Sciatic nerve (tissue), 2 donors: ENCODE measurements around the gene TMEM97. TPM values are rescaled to one million over a fixed set of nuclear protein-coding genes. Genes with fewer than 3 reads are reported as not detected.

Experiments
- ATAC-seq: fragments of 200-7000 bp; cut with Tn5 transposase; one replicate; pipeline ENCODE4 v1.9.1; 2020; ENCODE audit warnings: mild to moderate bottlenecking, moderate library complexity
- DNase-seq: peaks from one replicate; pipeline ENCODE4 v3.0.0-alpha.2; 2020; ENCODE audit warnings: low spot score
- intact Hi-C: fragments of 100-400 bp; cut with DNase I; formaldehyde crosslinking; loops from one replicate; pipeline ENCODE4 v1.14.2; 2022
- total RNA-seq: library from RNA; stranded (reverse); fragmentation: NEBNext Ultra II Directional; extraction: Animal tissue kit (Norgen Biotek cat#: 25700); gene quantifications from one replicate; pipeline ENCODE4 v1.2.1, GENCODE V29; 2021
- donor health status: DM: no; HTN: no; CAD: no.
- donor health status: DM: no; HTN: no; CAD: no.

The TMEM97 gene
- total RNA-seq, 1 donor from 2014 or later, result 21.8 TPM

GRCh38 chr17:28313841-28314240 lies 5.2 kb upstream of the TMEM97 start:
- DNase-seq (no peak), ATAC-seq (no peak)
- intact Hi-C loops, result no loop called here

GRCh38 chr17:28315846-28316705 lies 2.9 kb upstream of the TMEM97 start:
- DNase-seq (no peak), ATAC-seq (no peak)
- intact Hi-C loops, result no loop called here

- DNase-seq (no peak), ATAC-seq (no peak)
- intact Hi-C loops, result no loop called here
These were observed 1.7 kb upstream of the TMEM97 start for GRCh38 chr17:28317099-28317965.

GRCh38 chr17:28317966-28318758 lies 838 bp upstream of the TMEM97 start:
- intact Hi-C loops, result no loop called here
- ATAC-seq (no peak), DNase-seq (no peak)

- intact Hi-C loops, result no loop called here
- DNase-seq (no peak), ATAC-seq (no peak)
These were observed 567 bp downstream of the TMEM97 start for GRCh38 chr17:28319598-28319935.

GRCh38 chr17:28320215-28321061 lies 1.4 kb downstream of the TMEM97 start:
- no peak for DNase-seq
- intact Hi-C loops, result no loop called here
- ATAC-seq, result no peak

GRCh38 chr17:28324267-28324745 lies 5.3 kb downstream of the TMEM97 start:
- intact Hi-C loops, result no loop called here
- no peak for ATAC-seq

GRCh38 chr17:28324781-28325180 lies 5.8 kb downstream of the TMEM97 start:
- ATAC-seq (no peak), DNase-seq (no peak)
- intact Hi-C loops, result no loop called here

More at GRCh38 chr17:28324267-28324745, 5.3 kb downstream of the TMEM97 start:
- no peak for DNase-seq

GRCh38 chr17:28325211-28325610 lies 6.2 kb downstream of the TMEM97 start:
- DNase-seq (no peak), ATAC-seq (no peak)
- intact Hi-C loops, result no loop called here

- ATAC-seq, result no peak
These were observed 7.1 kb downstream of the TMEM97 start for GRCh38 chr17:28326114-28326513.

GRCh38 chr17:28327031-28327607 lies 8.1 kb downstream of the TMEM97 start:
- intact Hi-C loops, result no loop called here
- ATAC-seq (no peak), DNase-seq (no peak)

More at GRCh38 chr17:28326114-28326513, 7.1 kb downstream of the TMEM97 start:
- intact Hi-C loops, result no loop called here
- DNase-seq, result no peak

- intact Hi-C loops, result no loop called here
- no peak for DNase-seq
- no peak for ATAC-seq
These were observed 8.7 kb downstream of the TMEM97 start for GRCh38 chr17:28327709-28328108.

GRCh38 chr17:28328325-28328724 lies 9.3 kb downstream of the TMEM97 start:
- no peak for ATAC-seq
- peak; percentile 12 for DNase-seq

GRCh38 chr17:28330671-28331070 lies 11.7 kb downstream of the TMEM97 start:
- DNase-seq, result peak; percentile 51
- intact Hi-C loops, result no loop called here
- no peak for ATAC-seq

More at GRCh38 chr17:28328325-28328724, 9.3 kb downstream of the TMEM97 start:
- intact Hi-C loops, result no loop called here

- intact Hi-C loops, result no loop called here
- no peak for ATAC-seq
- no peak for DNase-seq
These were observed 13.0 kb downstream of the TMEM97 start for GRCh38 chr17:28331891-28332420.

- intact Hi-C loops, result no loop called here
- DNase-seq, result no peak
- no peak for ATAC-seq
These were observed 14.2 kb downstream of the TMEM97 start for GRCh38 chr17:28333083-28333746.

- intact Hi-C loops, result no loop called here
- ATAC-seq, result no peak
- no peak for DNase-seq
These were observed 15.2 kb downstream of the TMEM97 start for GRCh38 chr17:28334171-28334570.
